ENCODE results near the gene CFAP300.

CFAP300 gene

GRCh38 chr11:102047305-102047924, at the start of gene CFAP300:
Gene CFAP300, plus strand, starts transcription at chr11:102047437. Its CDS starts 34 bp downstream, at chr11:102047471.
- peak; percentile 31 for DNase-seq (ENCODE audit: low read depth, low spot score)

- no peak for DNase-seq (ENCODE audit: low read depth, low spot score)
Measured at GRCh38 chr11:102001657-102002338, 45.4 kb upstream of the CFAP300 start.

GRCh38 chr11:102004220-102004619, 43.0 kb upstream of the CFAP300 start:
- no peak for DNase-seq (ENCODE audit: low read depth, low spot score)

DNA sequence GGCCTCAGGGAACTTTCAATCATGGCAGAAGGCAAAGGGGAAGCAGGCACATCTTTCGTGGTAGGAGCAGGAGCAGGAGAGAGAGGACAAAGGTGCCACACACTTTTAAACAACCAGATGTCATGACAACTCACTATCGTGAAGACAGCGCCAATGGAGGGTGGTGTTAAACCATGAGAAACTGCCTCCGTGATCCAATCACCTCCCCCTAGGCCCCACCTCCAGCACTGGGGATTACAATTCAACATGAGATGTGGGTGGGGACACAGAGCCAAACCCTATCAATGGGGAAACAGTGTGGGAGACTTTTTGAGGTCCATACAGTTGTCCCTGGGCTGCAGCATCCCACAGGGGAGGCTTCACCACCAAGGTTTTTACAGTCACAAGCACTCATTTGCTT, 41.9 kb upstream of the CFAP300 start:
- no peak for DNase-seq (ENCODE audit: low read depth, low spot score)

DNA sequence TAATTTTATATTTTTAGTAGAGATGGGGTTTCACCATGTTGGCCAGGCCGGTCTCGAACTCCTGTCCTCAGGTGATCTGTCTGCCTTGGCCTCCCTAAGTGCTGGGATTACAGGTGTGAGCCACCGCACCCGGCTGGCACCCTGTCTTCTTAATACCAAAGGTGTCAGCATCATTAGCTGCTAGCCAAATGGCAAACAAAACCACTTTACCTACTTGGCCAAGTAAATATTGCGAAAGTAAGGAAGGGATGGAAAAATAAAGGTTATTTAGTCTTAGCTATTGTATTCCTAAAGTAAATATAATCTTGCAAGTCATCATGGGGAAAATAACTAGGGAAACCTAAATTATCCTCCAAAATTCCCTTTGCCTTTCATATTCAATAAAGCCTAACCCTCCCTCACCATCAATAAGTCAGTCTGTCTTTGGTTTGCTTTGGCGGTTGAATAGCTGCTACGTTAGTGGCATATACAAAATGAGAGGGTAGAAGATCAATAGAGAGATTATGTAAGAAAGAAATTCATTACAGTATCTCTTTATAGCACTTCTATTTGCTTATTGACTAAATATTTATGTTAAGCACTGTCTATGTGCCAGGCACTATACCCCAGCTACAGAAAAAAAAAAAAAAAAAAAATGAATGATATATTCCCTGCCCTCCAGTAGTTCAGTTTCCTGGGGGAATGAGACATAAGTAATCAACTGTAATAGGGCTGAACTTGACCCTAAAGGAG, 40.2 kb upstream of the CFAP300 start:
- no peak for DNase-seq (ENCODE audit: low read depth, low spot score)

DNA sequence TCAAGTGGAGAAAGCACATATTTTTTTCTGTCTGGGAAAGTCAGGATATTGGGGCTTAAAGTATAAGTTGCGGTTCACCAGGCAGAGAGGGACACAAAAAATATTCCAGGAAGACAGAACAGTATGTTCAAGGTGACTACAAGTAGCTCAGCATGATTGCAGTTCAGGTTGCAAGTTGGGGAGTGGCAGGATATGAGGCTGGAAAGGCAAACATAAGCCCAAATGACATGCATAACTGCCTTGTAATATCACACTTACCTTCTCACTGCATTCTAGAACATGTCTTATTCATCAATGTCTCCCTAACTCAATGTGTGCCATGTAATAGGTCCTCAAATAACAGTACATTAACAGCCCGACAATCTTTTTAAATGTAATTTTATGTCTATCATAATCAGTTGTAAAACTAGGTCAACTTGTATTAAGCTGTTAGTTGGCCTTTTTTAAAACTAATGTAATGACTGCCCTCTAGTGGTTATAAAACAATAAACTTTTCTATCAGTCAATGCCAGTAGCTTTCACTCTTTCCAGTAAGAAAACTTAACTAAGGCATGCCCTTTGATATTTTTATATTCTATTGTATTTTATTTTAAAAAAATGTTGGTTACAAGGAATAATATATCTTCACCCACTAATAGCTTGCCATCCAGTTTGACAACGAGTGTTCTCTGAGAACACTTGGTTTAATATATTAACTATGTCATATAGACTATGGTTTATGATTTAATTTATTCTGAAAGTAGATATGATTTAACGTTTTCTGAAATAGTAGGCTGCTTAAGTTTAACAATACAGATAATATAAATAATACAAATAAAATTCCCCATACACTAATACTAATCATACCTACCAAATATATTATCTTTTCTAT, 39.4 kb upstream of the CFAP300 start:
- peak; percentile 18 for DNase-seq (ENCODE audit: low read depth, low spot score)

DNA sequence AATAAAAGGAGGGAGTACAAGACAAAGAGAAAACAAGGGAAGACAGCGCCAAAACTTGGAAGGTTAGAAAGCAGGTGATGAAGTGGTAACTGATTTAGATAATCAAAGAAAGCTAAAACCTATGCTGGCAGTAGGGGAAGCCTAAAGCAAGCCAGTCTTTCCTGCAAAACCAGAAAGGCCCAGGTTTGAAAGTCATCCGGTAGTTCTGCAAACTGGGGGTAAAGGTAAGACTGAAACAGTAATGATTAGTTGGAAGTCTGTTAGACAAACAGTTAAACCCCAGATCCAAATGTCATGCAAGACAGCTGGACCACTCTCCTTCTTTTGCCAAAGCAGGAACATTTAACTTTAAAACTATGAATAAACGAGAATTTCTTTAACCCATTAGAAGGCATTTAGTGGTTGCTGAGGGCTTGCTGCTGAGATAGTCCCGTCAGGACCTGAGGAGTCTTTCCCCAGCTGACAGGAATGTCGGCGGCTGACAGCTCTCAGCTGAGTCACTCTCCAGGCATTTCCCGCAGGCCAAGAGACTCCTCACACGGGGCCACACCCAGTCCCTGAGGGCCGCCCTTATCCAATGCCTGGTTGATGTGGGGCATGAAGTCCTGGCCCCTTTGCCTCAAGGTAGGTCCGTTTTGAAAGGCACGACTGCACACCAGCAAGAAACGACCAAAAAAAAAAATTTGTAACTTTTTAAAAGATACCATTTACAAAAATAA, 36.3 kb upstream of the CFAP300 start:
- peak; percentile 31 for DNase-seq (ENCODE audit: low read depth, low spot score)

DNA sequence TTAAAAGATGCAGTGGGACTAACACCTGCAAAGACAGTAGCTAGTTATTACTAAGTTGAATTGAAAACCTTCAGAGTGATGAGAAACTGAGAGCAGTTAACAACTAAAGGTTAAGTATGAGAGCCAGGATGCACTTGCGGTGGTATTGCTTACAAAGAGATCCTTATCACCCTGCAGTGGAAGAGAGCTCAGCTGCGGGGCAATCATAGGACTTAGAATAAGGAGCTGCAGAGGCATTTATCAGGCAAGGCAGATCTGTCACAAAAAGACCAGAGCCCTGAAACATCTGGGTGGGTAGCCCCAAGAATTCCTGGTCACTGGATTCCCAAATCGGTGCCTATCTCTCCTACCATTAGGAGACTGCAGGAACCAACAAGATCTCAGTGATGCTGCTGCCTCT, 34.3 kb upstream of the CFAP300 start:
- DNase-seq (ENCODE audit: low read depth, low spot score): no peak

DNA sequence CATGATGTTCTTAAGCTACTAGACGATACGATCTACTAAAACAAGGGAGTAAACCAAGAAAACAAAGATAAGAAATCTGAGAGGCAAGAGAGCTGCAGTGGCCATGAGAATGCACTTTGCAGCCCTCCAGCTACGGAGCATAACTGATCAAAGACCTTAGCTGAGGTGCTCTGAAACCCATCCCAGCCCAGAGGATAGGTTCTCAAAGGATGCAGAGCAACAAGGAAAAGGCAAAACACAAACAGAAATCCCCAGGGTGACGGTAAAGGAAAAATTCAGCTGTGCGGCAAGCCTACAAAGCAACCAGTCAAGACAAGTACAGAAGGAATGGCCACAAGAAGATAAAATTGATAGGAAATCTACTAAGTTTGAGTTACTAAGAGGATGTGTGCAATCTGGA, 32.5 kb upstream of the CFAP300 start:
- DNase-seq (ENCODE audit: low read depth, low spot score): no peak

GRCh38 chr11:102017026-102017425, 30.2 kb upstream of the CFAP300 start:
- no peak for DNase-seq (ENCODE audit: low read depth, low spot score)

DNA sequence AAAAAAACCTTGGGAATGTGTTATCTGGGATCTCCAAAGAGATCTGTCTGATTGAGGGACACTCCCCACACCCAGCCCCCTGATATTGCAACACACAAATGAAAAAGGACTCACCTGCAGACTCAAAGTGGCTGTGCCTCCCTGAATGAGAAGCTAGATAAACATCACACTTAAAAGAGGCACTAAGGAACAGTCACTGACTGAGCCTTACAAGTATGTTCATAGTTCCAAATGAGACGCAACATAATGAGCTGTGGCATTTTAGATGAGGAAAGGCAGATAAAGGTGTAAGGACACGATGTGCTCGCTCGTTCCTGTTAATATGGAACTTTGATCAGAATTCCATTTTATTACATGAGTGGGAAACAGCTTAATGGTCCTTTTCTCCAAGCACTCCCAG, 21.0 kb upstream of the CFAP300 start:
- no peak for DNase-seq (ENCODE audit: low read depth, low spot score)

GRCh38 chr11:102026959-102027358, 20.3 kb upstream of the CFAP300 start:
- no peak for DNase-seq (ENCODE audit: low read depth, low spot score)

GRCh38 chr11:102036757-102037156, 10.5 kb upstream of the CFAP300 start:
- DNase-seq (ENCODE audit: low read depth, low spot score): no peak

DNA sequence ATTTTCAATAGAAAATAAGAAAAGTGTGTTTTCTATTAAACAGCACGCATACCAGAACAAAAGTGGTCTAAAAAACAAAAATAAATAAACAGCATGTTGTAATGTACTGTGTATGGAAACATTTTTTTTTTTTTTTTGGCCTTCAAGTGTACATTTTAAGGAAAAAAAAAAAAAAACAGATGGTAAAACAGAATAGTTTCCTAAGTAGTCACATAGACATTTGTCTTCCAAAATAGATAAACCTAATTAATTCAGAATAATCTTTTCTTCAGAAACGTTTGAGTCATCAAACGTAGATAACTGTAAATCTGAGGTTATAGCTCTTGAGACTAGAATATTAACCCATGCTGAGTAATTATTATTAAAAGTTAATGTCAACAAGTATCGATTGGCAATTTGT, 396 bp upstream of the CFAP300 start:
- no peak for DNase-seq (ENCODE audit: low read depth, low spot score)

DNA sequence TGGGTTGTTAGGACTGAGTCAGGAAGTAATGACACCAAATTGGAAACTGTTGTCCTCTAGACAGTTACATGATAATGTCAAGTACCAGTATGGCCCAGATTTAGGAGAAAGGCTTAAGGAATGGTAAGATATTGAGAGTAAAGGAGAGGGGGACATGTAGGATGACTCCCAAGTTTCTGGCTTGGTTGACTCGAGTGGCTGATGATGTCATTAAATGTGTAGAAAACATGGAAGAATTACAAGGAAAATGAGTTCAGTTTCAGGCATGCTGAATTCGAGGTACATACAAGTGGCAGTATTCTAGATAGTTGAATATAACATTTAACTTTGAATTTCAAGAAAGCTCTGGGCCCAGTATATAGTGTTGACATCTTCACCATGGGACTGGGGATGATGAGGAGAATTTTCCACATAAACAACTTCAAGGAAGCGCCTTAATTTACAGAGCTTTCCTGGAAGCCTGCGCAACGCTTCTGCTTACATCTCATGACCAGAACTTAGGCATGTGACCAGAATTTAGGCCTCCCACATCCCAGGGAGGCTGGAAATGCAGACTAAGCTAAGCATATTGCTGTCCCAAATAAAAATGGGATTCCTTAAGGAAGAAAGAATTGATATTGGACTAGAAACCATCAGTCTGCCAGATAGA, 3.8 kb downstream of the CFAP300 start:
- no peak for DNase-seq (ENCODE audit: low read depth, low spot score)

GRCh38 chr11:102061276-102061675, 14.0 kb downstream of the CFAP300 start:
- no peak for DNase-seq (ENCODE audit: low read depth, low spot score)

DNA sequence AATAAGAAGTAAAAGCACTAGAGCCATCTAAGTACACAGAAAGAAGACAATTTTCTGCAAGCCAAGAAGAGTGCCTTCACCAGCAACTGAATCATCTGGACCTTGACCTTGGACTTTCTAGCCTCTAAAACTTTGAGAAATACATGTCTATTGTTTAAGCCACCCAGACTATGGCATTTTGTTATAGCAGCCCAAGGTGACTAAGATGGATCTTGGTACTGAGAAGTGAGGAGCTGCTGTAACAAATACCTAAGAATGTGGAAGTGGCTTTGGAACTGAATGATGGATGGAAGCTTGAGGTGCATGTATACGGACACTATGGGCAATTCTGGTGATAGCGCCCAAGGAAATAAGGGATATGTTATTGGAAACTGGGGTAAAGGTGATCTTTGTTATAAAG, 14.9 kb downstream of the CFAP300 start:
- no peak for DNase-seq (ENCODE audit: low read depth, low spot score)

- DNase-seq (ENCODE audit: low read depth, low spot score): no peak
Measured at GRCh38 chr11:102064316-102064715, 17.1 kb downstream of the CFAP300 start.

GRCh38 chr11:102070766-102071165, 23.5 kb downstream of the CFAP300 start:
- no peak for DNase-seq (ENCODE audit: low read depth, low spot score)
